HepG2 (cell line): ENCODE results near the gene LY6G5B. TPM values are rescaled to one million over a fixed set of nuclear protein-coding genes. Genes with fewer than 3 reads are reported as not detected.

Experiments used
- ARHGAP35 ChIP-seq: sonication (generic); formaldehyde crosslinking; IDR thresholded peaks from 2 replicates; pipeline ENCODE4 v1.9.0; 2022; ENCODE audit warnings: mild to moderate bottlenecking, inconsistent platforms, moderate library complexity, missing genetic modification reagents, borderline replicate concordance
- E2F2 ChIP-seq: sonication (generic); formaldehyde crosslinking; IDR thresholded peaks from 2 replicates; pipeline ENCODE4 v1.4.0; 2020; ENCODE audit warnings: missing genetic modification reagents, borderline replicate concordance
- ISL2 ChIP-seq: sonication (generic); formaldehyde crosslinking; IDR thresholded peaks from 2 replicates; pipeline ENCODE4 v1.5.0; 2020; ENCODE audit warnings: missing genetic modification reagents
- NFATC3 ChIP-seq: sonication (generic); formaldehyde crosslinking; IDR thresholded peaks from 2 replicates; pipeline ENCODE4 v1.5.1; 2020; ENCODE audit warnings: mild to moderate bottlenecking, missing genetic modification reagents
- PCBP2 ChIP-seq: fragments of 200-400 bp; formaldehyde crosslinking; optimal IDR thresholded peaks from 2 replicates; pipeline ENCODE3; 2018; ENCODE audit warnings: low read length, low read depth; ENCODE audit not compliant: poor library complexity, severe bottlenecking
- POGK ChIP-seq: sonication (generic); formaldehyde crosslinking; conservative IDR thresholded peaks from 2 replicates; pipeline ENCODE4 v1.8.0; 2022; ENCODE audit warnings: mild to moderate bottlenecking, moderate library complexity, missing genetic modification reagents
- PRDM10 ChIP-seq: sonication (generic); formaldehyde crosslinking; IDR thresholded peaks from 2 replicates; pipeline ENCODE4 v1.4.0; 2020; ENCODE audit warnings: low read depth, missing genetic modification reagents
- RERE ChIP-seq: IDR thresholded peaks from 2 replicates; pipeline ENCODE4 v1.6.1; 2016; ENCODE audit warnings: low read depth, missing genetic modification reagents, missing compliant biosample characterization
- REST ChIP-seq, 2 experiments: IDR thresholded peaks; 2 replicates each; pipeline ENCODE4 v1.6.1; 2011 to 2012; ENCODE audit warnings: low read length in 2 of 2, borderline replicate concordance in 1 of 2, low read depth in 1 of 2, mild to moderate bottlenecking in 1 of 2, moderate library complexity in 1 of 2
- SKI ChIP-seq: fragments of 450-650 bp; IDR thresholded peaks from one replicate; pipeline ENCODE4 v1.6.1; 2018; ENCODE audit warnings: mild to moderate bottlenecking; ENCODE audit not compliant: partially characterized antibody
- STAG1 ChIP-seq: sonication (generic); formaldehyde crosslinking; IDR thresholded peaks from 2 replicates; pipeline ENCODE4 v1.4.0; 2020; ENCODE audit warnings: missing genetic modification reagents
- ZNF124 ChIP-seq: sonication (generic); formaldehyde crosslinking; IDR thresholded peaks from 2 replicates; pipeline ENCODE4 v1.4.0; 2020; ENCODE audit warnings: missing genetic modification reagents
- polyA plus RNA-seq, 8 experiments: library from polyadenylated mRNA; depleted of rRNA in 3 of 8; stranded (reverse) in 7 of 8; unstranded in 1 of 8; fragments of >200 nt; fragmentation: Illumina TruSeq in 4 of 8; extraction: Trizol in 4 of 8; gene quantifications; 2 replicates each; pipeline versions ENCODE4 v1.2.1 to v1.2.3, GENCODE V29; 2011 to 2016; ENCODE audit warnings: low read depth in 4 of 8, missing spikeins in 1 of 8, mixed read lengths in 1 of 8; ENCODE audit not compliant: insufficient read depth in 1 of 8
- total RNA-seq, 5 experiments: library from RNA; depleted of rRNA; stranded (reverse); fragments of >200 nt; fragmentation: Illumina TruSeq; extraction: Trizol; gene quantifications; 2 replicates each; pipeline ENCODE4 v1.2.3, GENCODE V29; 2016; ENCODE audit warnings: low read depth in 1 of 5

The LY6G5B gene
- total and polyA plus RNA-seq, 2 of the 13 experiments (the other 11 are each of a cell fraction or from before 2014, with no cell fraction given): 7.8 to 15.7 TPM

- TF ChIP-seq REST (IDR thresholded peaks at IDR 0.05; ENCODE audit: borderline replicate concordance in 1 of 2, low read depth in 1 of 2, low read length in 2 of 2) (no peak), SKI (no peak), NFATC3 (CRISPR knock-in tag) (no peak), E2F2 (CRISPR knock-in tag) (no peak), PRDM10 (CRISPR knock-in tag) (0 out of 2 replicates have a peak, but pooled peaks have one; percentile 58), POGK (CRISPR knock-in tag) (no peak), RERE (CRISPR knock-in tag) (no peak), PCBP2 (no peak), ISL2 (CRISPR knock-in tag) (no peak), ARHGAP35 (CRISPR knock-in tag) (no peak), ZNF124 (CRISPR knock-in tag) (no peak), STAG1 (CRISPR knock-in tag) (0 out of 2 replicates have a peak, but pooled peaks have one; percentile 13)
These were observed 18.1 kb upstream of the LY6G5B start (continued) for GRCh38 chr6:31651602-31652191.
